GM23338 (cell line): Measurements from ENCODE around the gene IFI16. TPM values are rescaled to one million over a fixed set of nuclear protein-coding genes. Genes with fewer than 3 reads are reported as not detected.

Experiments
- ATAC-seq: fragments of 200-7000 bp; cut with Tn5 transposase; 3 replicates; pipeline ENCODE4 v1.9.1; 2020
- DNase-seq: peaks from one replicate; pipeline ENCODE4 v3.0.0-alpha.2; 2015; ENCODE audit warnings: low spot score
- H2AFZ ChIP-seq: fragments of 200-600 bp; sonication (generic); 2 replicates; pipeline ENCODE4 v1.8.0; 2016; ENCODE audit warnings: antibody characterized with exemption, mild to moderate bottlenecking, moderate library complexity
- H3F3A ChIP-seq: fragments of 200-600 bp; sonication (generic); replicated peaks from 2 replicates; pipeline ENCODE4 v1.8.0; 2017; ENCODE audit warnings: antibody characterized with exemption, mixed run types, low read depth
- H3K27ac ChIP-seq: fragments of 200-600 bp; sonication (generic); 2 replicates; pipeline ENCODE4 v1.6.1; 2016; ENCODE audit warnings: low read depth
- H3K27me3 ChIP-seq: fragments of 200-600 bp; sonication (generic); 2 replicates; pipeline ENCODE4 v1.8.0; 2016; ENCODE audit warnings: mild to moderate bottlenecking, mixed run types, moderate library complexity; ENCODE audit not compliant: insufficient read depth
- H3K36me3 ChIP-seq: fragments of 200-600 bp; sonication (generic); 2 replicates; pipeline ENCODE4 v1.8.0; 2016; ENCODE audit warnings: mild to moderate bottlenecking; ENCODE audit not compliant: insufficient read depth
- H3K4me1 ChIP-seq: fragments of 200-600 bp; sonication (generic); 2 replicates; pipeline ENCODE4 v1.8.0; 2016; ENCODE audit warnings: mild to moderate bottlenecking, moderate library complexity; ENCODE audit not compliant: insufficient read depth
- H3K4me2 ChIP-seq: fragments of 200-600 bp; sonication (generic); 2 replicates; pipeline ENCODE4 v1.7.1; 2017; ENCODE audit warnings: mixed run types
- H3K4me3 ChIP-seq: fragments of 200-600 bp; sonication (generic); 2 replicates; pipeline ENCODE4 v1.6.1; 2016; ENCODE audit warnings: mixed run types
- H3K79me2 ChIP-seq: fragments of 200-600 bp; sonication (generic); replicated peaks from 2 replicates; pipeline ENCODE4 v1.8.0; 2017; ENCODE audit warnings: mild to moderate bottlenecking; ENCODE audit not compliant: insufficient read depth
- H3K9me2 ChIP-seq: fragments of 200-600 bp; sonication (generic); 2 replicates; pipeline ENCODE4 v1.8.0; 2017; ENCODE audit not compliant: insufficient read depth
- H4K20me1 ChIP-seq: fragments of 200-600 bp; sonication (generic); replicated peaks from 2 replicates; pipeline ENCODE4 v1.8.0; 2017; ENCODE audit warnings: mild to moderate bottlenecking; ENCODE audit not compliant: insufficient read depth
- H3K27ac Mint-ChIP-seq: 2 replicates; pipeline ENCODE4 v1.8.0; 2020; ENCODE audit warnings: inconsistent platforms, mild to moderate bottlenecking, moderate library complexity, mixed read lengths
- H3K27me3 Mint-ChIP-seq: 3 replicates; pipeline ENCODE4 v1.8.0; 2022; ENCODE audit warnings: low read depth, mild to moderate bottlenecking, moderate library complexity, mixed read lengths, inconsistent platforms; ENCODE audit not compliant: insufficient read depth, poor library complexity
- H3K36me3 Mint-ChIP-seq: 3 replicates; pipeline ENCODE4 v1.8.0; 2021; ENCODE audit warnings: low read depth, mild to moderate bottlenecking, inconsistent platforms, moderate library complexity, mixed read lengths
- H3K4me1 Mint-ChIP-seq: 3 replicates; pipeline ENCODE4 v1.8.0; 2020; ENCODE audit warnings: mild to moderate bottlenecking, inconsistent platforms, mixed read lengths
- H3K4me3 Mint-ChIP-seq: 3 replicates; pipeline ENCODE4 v1.8.0; 2021; ENCODE audit warnings: moderate library complexity, mild to moderate bottlenecking, inconsistent platforms, mixed read lengths
- H3K9me3 Mint-ChIP-seq: 3 replicates; pipeline ENCODE4 v1.8.0; 2020; ENCODE audit warnings: moderate library complexity, mild to moderate bottlenecking, inconsistent platforms, mixed read lengths
- ETS1 ChIP-seq: IDR thresholded peaks from 2 replicates; pipeline ENCODE4 v1.6.1; 2016; ENCODE audit warnings: antibody characterized with exemption
- EZH2 ChIP-seq: fragments of 200-600 bp; sonication (generic); IDR thresholded peaks from one replicate; pipeline ENCODE4 v1.8.0; 2017; ENCODE audit warnings: antibody characterized with exemption, mild to moderate bottlenecking, low read depth; ENCODE audit not compliant: unreplicated experiment
- EZH2phosphoT487 ChIP-seq: fragments of 200-600 bp; sonication (generic); IDR thresholded peaks from one replicate; pipeline ENCODE4 v1.8.1; 2018; ENCODE audit warnings: antibody characterized with exemption; ENCODE audit not compliant: unreplicated experiment
- JUNB ChIP-seq: IDR thresholded peaks from one replicate; pipeline ENCODE4 v1.6.1; 2016; ENCODE audit warnings: antibody characterized with exemption; ENCODE audit not compliant: unreplicated experiment
- NANOG ChIP-seq: IDR thresholded peaks from 2 replicates; pipeline ENCODE4 v1.6.1; 2016; ENCODE audit warnings: antibody characterized with exemption, borderline replicate concordance
- POLR2AphosphoS5 ChIP-seq: IDR thresholded peaks from 2 replicates; pipeline ENCODE4 v1.6.1; 2016; ENCODE audit warnings: antibody characterized with exemption, low read depth
- REST ChIP-seq: IDR thresholded peaks from one replicate; pipeline ENCODE4 v1.6.1; 2018; ENCODE audit warnings: antibody characterized with exemption; ENCODE audit not compliant: unreplicated experiment
- ZNF331 ChIP-seq: fragments of 250-450 bp; sonication (Bioruptor Pico); IDR thresholded peaks from 2 replicates; pipeline ENCODE4 v1.5.0; 2020; ENCODE audit warnings: low read depth, mild to moderate bottlenecking, moderate library complexity
- polyA plus RNA-seq: library from polyadenylated mRNA; unstranded; fragments of >200 nt; fragmentation: Nextera tagmentation; extraction: Ambion mirVana; gene quantifications from 2 replicates; pipeline ENCODE4 v1.2.1, GENCODE V29; 2016
- total RNA-seq: library from RNA; depleted of rRNA; stranded (reverse); fragments of >200 nt; shearing (Covaris generic); gene quantifications from 2 replicates; pipeline ENCODE4 v1.2.3, GENCODE V29; 2014
- TF ChIP-seq, protein P1 (sequence below), 2 experiments: fragments of 200-600 bp in 1 of 2; sonication (generic) in 1 of 2; conservative IDR thresholded peaks; 2 replicates each; pipeline versions ENCODE4 v1.5.1 to v1.6.1; 2016 to 2017; ENCODE audit warnings: antibody characterized with exemption in 2 of 2, low read depth in 2 of 2, mild to moderate bottlenecking in 2 of 2, moderate library complexity in 1 of 2

The IFI16 gene
- total and polyA plus RNA-seq, 2 experiments from 2014 or later = 0.31 to 2.1 TPM

GRCh38 chr1:159091180-159091560, 81.5 kb downstream of the IFI16 start (continued):
- TF ChIP-seq REST (no peak), POLR2AphosphoS5 (no peak), NANOG (no peak), JUNB (no peak), EZH2 (no peak), ETS1 (no peak), ZNF331 (CRISPR knock-in tag) (no peak), EZH2phosphoT487 (no peak)

GRCh38 chr1:159091607-159092031, 81.9 kb downstream of the IFI16 start:
- Histone ChIP-seq H3K4me3 (no peak overlapping the region), H3K27ac (no peak overlapping the region), H3K4me2 (no peak overlapping the region), H3F3A (no peaks in the 10 kb centered on the region), H4K20me1 (no peaks in the 10 kb centered on the region), H3K4me1 (no peaks in the 10 kb centered on the region), H3K79me2 (no peaks in the 10 kb centered on the region), H3K27me3 (no peaks in the 10 kb centered on the region), H3K9me2 (no peaks in the 10 kb centered on the region), H3K36me3 (no peaks in the 10 kb centered on the region), H2AFZ (no peak overlapping the region)
- H3K9me3 Mint-ChIP-seq = no peaks in the 10 kb centered on the region
- ATAC-seq (no peak), DNase-seq (no peak)
- H3K4me3 Mint-ChIP-seq = no peak overlapping the region
- H3K27ac Mint-ChIP-seq = no peak overlapping the region
- no peaks in the 10 kb centered on the region for H3K4me1 Mint-ChIP-seq
- H3K27me3 Mint-ChIP-seq = no peaks in the 10 kb centered on the region
- TF ChIP-seq, protein P1, sequence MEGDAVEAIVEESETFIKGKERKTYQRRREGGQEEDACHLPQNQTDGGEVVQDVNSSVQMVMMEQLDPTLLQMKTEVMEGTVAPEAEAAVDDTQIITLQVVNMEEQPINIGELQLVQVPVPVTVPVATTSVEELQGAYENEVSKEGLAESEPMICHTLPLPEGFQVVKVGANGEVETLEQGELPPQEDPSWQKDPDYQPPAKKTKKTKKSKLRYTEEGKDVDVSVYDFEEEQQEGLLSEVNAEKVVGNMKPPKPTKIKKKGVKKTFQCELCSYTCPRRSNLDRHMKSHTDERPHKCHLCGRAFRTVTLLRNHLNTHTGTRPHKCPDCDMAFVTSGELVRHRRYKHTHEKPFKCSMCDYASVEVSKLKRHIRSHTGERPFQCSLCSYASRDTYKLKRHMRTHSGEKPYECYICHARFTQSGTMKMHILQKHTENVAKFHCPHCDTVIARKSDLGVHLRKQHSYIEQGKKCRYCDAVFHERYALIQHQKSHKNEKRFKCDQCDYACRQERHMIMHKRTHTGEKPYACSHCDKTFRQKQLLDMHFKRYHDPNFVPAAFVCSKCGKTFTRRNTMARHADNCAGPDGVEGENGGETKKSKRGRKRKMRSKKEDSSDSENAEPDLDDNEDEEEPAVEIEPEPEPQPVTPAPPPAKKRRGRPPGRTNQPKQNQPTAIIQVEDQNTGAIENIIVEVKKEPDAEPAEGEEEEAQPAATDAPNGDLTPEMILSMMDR (conservative IDR thresholded peaks at IDR 0.05; ENCODE audit: low read depth in 2 of 2) = no peak
- TF ChIP-seq ZNF331 (CRISPR knock-in tag) = no peak
- no peaks in the 10 kb centered on the region for H3K36me3 Mint-ChIP-seq
